H1 (cell line): Measurements from ENCODE around the gene HOXB9. TPM values are rescaled to one million over a fixed set of nuclear protein-coding genes. Genes with fewer than 3 reads are reported as not detected.

Source experiments
- EP300 ChIP-seq, 2 experiments: IDR thresholded peaks; 1 replicate in 1 of 2; 2 replicates in 1 of 2; pipeline ENCODE4 v1.6.1; 2011 to 2012; ENCODE audit warnings: low read depth in 2 of 2, low read length in 2 of 2, mild to moderate bottlenecking in 2 of 2, borderline replicate concordance in 1 of 2, inconsistent platforms in 1 of 2, moderate library complexity in 1 of 2
- polyA plus RNA-seq, 7 experiments: library from polyadenylated mRNA; depleted of rRNA in 3 of 7; stranded (reverse) in 5 of 7; unstranded in 2 of 7; fragments of >200 nt in 5 of 7; fragments of 200-250 nt in 2 of 7; gene quantifications; 1 replicate in 5 of 7; 2 replicates in 1 of 7; 4 replicates in 1 of 7; pipeline versions ENCODE4 v1.2.1 to v1.2.3, GENCODE V29; 2011 to 2013; ENCODE audit warnings: missing spikeins in 2 of 7, mixed read lengths in 2 of 7
- total RNA-seq: library from RNA; stranded (reverse); fragmentation: NEBNext Ultra II Directional; extraction: Animal tissue kit (Norgen Biotek cat#: 25700); gene quantifications from 2 replicates; pipeline ENCODE4 v1.2.1, GENCODE V29; 2021

The HOXB9 gene
- total and polyA plus RNA-seq, 2 of the 8 experiments (the other 6 are each of a cell fraction or from before 2014, with no cell fraction given), result not detected

GRCh38 chr17:48605991-48606891 lies 19.9 kb downstream of the HOXB9 start (continued):
- TF ChIP-seq EP300 (IDR thresholded peaks at IDR 0.05; ENCODE audit: borderline replicate concordance in 1 of 2, low read depth in 2 of 2, low read length in 2 of 2), result no peak
